Right atrium auricular region (tissue), 2 donors: Measurements from ENCODE around the gene HECTD3. TPM values are rescaled to one million over a fixed set of nuclear protein-coding genes. Genes with fewer than 3 reads are reported as not detected.

Experiments
- DNase-seq: peaks from one replicate; pipeline ENCODE4 v3.0.0-alpha.2; 2019; ENCODE audit warnings: low spot score
- H3K27ac ChIP-seq, 2 donors: fragments of 200-600 bp; sonication (generic); 1 replicate in 1 of 2; 2 replicates in 1 of 2; pipeline ENCODE4 v1.5.1; 2016 to 2019
- H3K27me3 ChIP-seq, 2 donors: fragments of 200-600 bp; sonication (generic); one replicate each; pipeline versions ENCODE4 v1.5.1 to v1.6.0; 2017 to 2019
- H3K36me3 ChIP-seq: fragments of 200-600 bp; sonication (generic); one replicate; pipeline ENCODE4 v1.5.1; 2016
- H3K4me1 ChIP-seq, 2 donors: fragments of 200-600 bp; sonication (generic); one replicate each; pipeline versions ENCODE4 v1.5.1 to v1.6.0; 2017 to 2019
- H3K4me3 ChIP-seq, 2 donors: fragments of 200-600 bp; sonication (generic); 1 replicate in 1 of 2; 2 replicates in 1 of 2; pipeline ENCODE4 v1.5.1; 2017 to 2019; ENCODE audit warnings: mild to moderate bottlenecking in 1 of 2, moderate library complexity in 1 of 2
- H3K9me3 ChIP-seq, 2 donors: fragments of 200-600 bp; sonication (generic); one replicate each; pipeline ENCODE4 v1.5.1; 2019
- CTCF ChIP-seq, 2 donors: fragments of 200-600 bp; sonication (generic); IDR thresholded peaks; one replicate each; pipeline ENCODE4 v1.5.1; 2019; ENCODE audit warnings: antibody characterized with exemption in 2 of 2
- total RNA-seq, 2 donors: library from RNA; depleted of rRNA; stranded (reverse); fragments of >200 nt; gene quantifications; one replicate each; pipeline ENCODE4 v1.1.0, GENCODE V29; 2016

Gene HECTD3
- total RNA-seq, 2 donors from 2014 or later = 13.0 to 15.6 TPM

GRCh38 chr1:45008516-45008915, 2.6 kb downstream of the HECTD3 start:
- Histone ChIP-seq H3K27me3 (no peaks in the 10 kb centered on the region), H3K36me3 (peaks cover 60% of the 10 kb centered on the region), H3K4me3 (no peak overlapping the region), H3K27ac (no peak overlapping the region), H3K4me1 (peaks cover 0 to 33% of the 10 kb centered on the region in 2 donors), H3K9me3 (no peaks in the 10 kb centered on the region)
- no peak for DNase-seq
- TF ChIP-seq CTCF (IDR thresholded peaks at IDR 0.05) = no peak

- Histone ChIP-seq H3K27me3 (no peaks in the 10 kb centered on the region), H3K4me3 (no peak overlapping the region), H3K27ac (no peak overlapping the region), H3K36me3 (peaks cover 65% of the 10 kb centered on the region), H3K9me3 (no peaks in the 10 kb centered on the region), H3K4me1 (peaks cover 0 to 28% of the 10 kb centered on the region in 2 donors)
- no peak for DNase-seq
- no peak for TF ChIP-seq CTCF (IDR thresholded peaks at IDR 0.05)
These were observed 3.0 kb downstream of the HECTD3 start for GRCh38 chr1:45008076-45008475.

- H3K27ac ChIP-seq = no peak overlapping the region
- no peaks in the 10 kb centered on the region for H3K27me3 ChIP-seq
- peaks cover 72% of the 10 kb centered on the region for H3K36me3 ChIP-seq
- TF ChIP-seq CTCF (IDR thresholded peaks at IDR 0.05) = no peak
- DNase-seq = no peak
- H3K4me1 ChIP-seq = peaks cover 0 to 21% of the 10 kb centered on the region in 2 donors
- H3K9me3 ChIP-seq = no peaks in the 10 kb centered on the region
- no peak overlapping the region for H3K4me3 ChIP-seq
These were observed 3.8 kb downstream of the HECTD3 start for GRCh38 chr1:45007311-45007710.

- DNase-seq = no peak
- no peak for TF ChIP-seq CTCF (IDR thresholded peaks at IDR 0.05)
- H3K36me3 ChIP-seq = peaks cover 77% of the 10 kb centered on the region
These were observed 5.4 kb downstream of the HECTD3 start for GRCh38 chr1:45005761-45006160.

GRCh38 chr1:45004281-45004920, 6.7 kb downstream of the HECTD3 start:
- DNase-seq = no peak
- Histone ChIP-seq H3K27ac (no peak overlapping the region), H3K9me3 (no peaks in the 10 kb centered on the region), H3K27me3 (no peaks in the 10 kb centered on the region), H3K36me3 (peaks cover 76% of the 10 kb centered on the region), H3K4me3 (no peak overlapping the region), H3K4me1 (peaks cover 0 to 2% of the 10 kb centered on the region in 2 donors)
- TF ChIP-seq CTCF (IDR thresholded peaks at IDR 0.05) = no peak

More at GRCh38 chr1:45005761-45006160, 5.4 kb downstream of the HECTD3 start:
- no peak overlapping the region for H3K4me3 ChIP-seq
- no peaks in the 10 kb centered on the region for H3K27me3 ChIP-seq
- H3K9me3 ChIP-seq = no peaks in the 10 kb centered on the region
- no peak overlapping the region for H3K27ac ChIP-seq
- H3K4me1 ChIP-seq = peaks cover 0 to 14% of the 10 kb centered on the region in 2 donors

GRCh38 chr1:45003741-45004140, 7.4 kb downstream of the HECTD3 start:
- Histone ChIP-seq H3K4me3 (no peak overlapping the region), H3K36me3 (peaks cover 69% of the 10 kb centered on the region)
- no peak for DNase-seq

More at GRCh38 chr1:45003741-45004140, 7.4 kb downstream of the HECTD3 start:
- Histone ChIP-seq H3K27me3 (no peaks in the 10 kb centered on the region), H3K9me3 (no peaks in the 10 kb centered on the region), H3K27ac (no peak overlapping the region), H3K4me1 (no peaks in the 10 kb centered on the region)
- TF ChIP-seq CTCF (IDR thresholded peaks at IDR 0.05) = no peak
